HG03139 (cell line): ENCODE results near the gene SLCO1B3.

ENCODE experiments used
- ATAC-seq: cut with Tn5 transposase; IDR thresholded peaks from one replicate; pipeline ENCODE4 v1.9.1; 2021; ENCODE audit not compliant: unreplicated experiment

The SLCO1B3 gene

GRCh38 chr12:20883288-20883687, 72.8 kb downstream of the SLCO1B3 start:
- no peak for ATAC-seq

- no peak for ATAC-seq
These were observed 74.6 kb downstream of the SLCO1B3 start for GRCh38 chr12:20885116-20885515.

- no peak for ATAC-seq
These were observed 75.0 kb downstream of the SLCO1B3 start for GRCh38 chr12:20885552-20885951.

- ATAC-seq, result no peak
These were observed 106.8 kb downstream of the SLCO1B3 start for GRCh38 chr12:20917269-20917668.

GRCh38 chr12:20917819-20918218, 107.3 kb downstream of the SLCO1B3 start:
- no peak for ATAC-seq

GRCh38 chr12:20931894-20932293, 121.4 kb downstream of the SLCO1B3 start:
- ATAC-seq, result no peak

GRCh38 chr12:20946732-20947131, 136.2 kb downstream of the SLCO1B3 start:
- no peak for ATAC-seq

- peak; percentile 86 for ATAC-seq
These were observed 139.7 kb downstream of the SLCO1B3 start for GRCh38 chr12:20950248-20950647.

GRCh38 chr12:20963303-20963702, 152.8 kb downstream of the SLCO1B3 start:
- no peak for ATAC-seq

GRCh38 chr12:20963762-20964161, 153.3 kb downstream of the SLCO1B3 start:
- ATAC-seq, result no peak
